Activated T-cell treated with anti-CD3 and anti-CD28 coated beads for 24 hours (primary cell): ENCODE results near the gene SHLD3.
"Not testable (repeated sequence)": the region's sequence is repeated elsewhere in the genome, so short reads cannot be mapped to it uniquely, and the experiment has no call there.

ENCODE experiments used
- DNase-seq: peaks from one replicate; pipeline ENCODE4 v3.0.0-alpha.2; 2020; ENCODE audit warnings: low read depth

Gene SHLD3, protein sequence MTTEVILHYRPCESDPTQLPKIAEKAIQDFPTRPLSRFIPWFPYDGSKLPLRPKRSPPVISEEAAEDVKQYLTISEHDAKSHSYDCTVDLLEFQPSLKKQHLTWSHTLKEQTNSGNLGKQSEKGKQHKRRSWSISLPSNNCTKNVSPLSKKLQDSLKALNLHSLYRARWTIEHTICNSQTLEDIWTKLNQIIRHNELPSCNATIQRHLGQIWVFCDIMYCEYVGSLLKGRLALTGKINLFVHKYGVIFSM

GRCh38 chr5:65624571-65625555 lies at the start of gene SHLD3, which contains the start of gene TRAPPC13:
Gene SHLD3 (plus strand): TSS chr5:65625027. CDS start chr5:65629588, 4,561 bp downstream.
Gene TRAPPC13 (plus strand): TSS chr5:65625027. CDS start chr5:65625061, 34 bp downstream.
- DNase-seq, result peak; percentile 76

DNA sequence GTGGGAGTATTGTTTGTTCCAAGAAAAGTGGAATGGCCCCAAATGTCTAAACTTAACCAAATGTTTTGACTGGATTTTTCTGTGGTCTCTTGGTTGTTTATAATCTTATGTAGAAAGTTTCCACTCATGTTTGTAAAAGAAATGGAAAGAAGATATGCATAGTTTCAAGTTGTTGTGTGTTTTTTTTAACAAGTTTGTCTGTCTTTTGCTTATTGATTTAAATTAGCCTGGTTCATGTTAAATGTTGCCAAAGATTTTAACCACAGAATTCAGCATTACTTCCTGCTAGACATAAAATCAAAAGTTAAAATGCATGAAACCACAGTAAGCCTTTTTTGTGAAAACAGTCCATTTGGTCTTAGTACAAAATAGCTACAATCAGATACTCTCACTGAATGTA lies 47.7 kb upstream of the SHLD3 start:
- no peak for DNase-seq

DNA sequence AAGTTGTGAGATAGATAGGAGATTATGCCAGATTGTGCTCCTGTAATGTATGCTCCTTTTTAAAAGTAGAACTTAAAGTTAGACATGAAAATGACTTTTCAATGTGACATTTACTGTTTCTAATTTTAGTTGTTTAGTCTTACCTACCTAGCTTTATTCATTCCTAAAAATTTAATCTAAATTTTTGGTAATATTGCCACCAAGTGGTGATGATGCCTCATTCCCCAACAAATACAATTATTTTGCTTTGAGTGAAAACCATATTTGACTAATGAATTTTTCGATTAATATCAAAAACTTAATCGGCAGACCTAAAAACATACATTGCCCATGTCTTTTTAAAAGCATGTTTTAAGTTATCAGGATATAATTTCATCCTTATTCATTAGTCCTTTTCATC lies 36.1 kb upstream of the SHLD3 start:
- no peak for DNase-seq

DNA sequence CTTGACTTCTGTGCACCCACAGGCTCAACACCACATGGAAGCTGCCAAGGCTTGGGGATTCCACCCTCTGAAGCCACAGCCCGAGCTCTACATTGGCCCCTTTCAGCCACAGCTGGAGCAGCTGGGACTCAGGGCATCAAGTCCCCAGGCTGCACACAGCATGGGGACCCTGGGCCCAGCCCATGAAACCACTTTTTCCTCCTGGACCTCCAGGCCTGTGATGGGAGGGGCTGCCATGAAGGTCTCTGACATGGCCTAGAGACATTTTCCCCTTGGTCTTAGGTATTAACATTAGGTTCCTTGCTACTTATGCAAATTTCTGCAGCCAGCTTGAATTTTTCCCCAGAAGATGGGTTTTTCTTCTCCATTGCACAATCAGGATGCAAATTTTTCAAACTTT lies 23.1 kb upstream of the SHLD3 start:
- not testable (repeated sequence) for DNase-seq

DNA sequence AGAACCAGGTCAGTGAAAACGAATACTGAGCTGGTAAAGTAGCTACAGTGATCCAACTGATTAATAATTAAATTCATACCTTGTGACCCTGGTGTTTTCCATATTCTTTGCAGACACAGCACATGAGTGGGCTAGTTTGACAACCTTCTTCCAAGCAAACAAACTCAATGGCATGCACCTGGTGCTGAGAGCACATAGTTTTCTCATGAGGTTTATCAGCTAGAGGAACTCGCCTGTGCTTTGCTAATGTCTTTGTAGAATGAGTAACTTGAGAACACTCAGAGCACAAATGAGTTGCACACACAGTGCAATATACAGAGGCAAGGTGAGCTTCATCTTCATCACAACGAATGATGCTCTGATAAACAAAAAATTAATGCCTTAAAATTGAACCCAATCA lies 13.3 kb upstream of the SHLD3 start:
- no peak for DNase-seq

- no peak for DNase-seq
Observed at GRCh38 chr5:65612298-65612907, 12.4 kb upstream of the SHLD3 start.

- DNase-seq, result no peak
Observed at GRCh38 chr5:65620021-65620420, 4.8 kb upstream of the SHLD3 start.

DNA sequence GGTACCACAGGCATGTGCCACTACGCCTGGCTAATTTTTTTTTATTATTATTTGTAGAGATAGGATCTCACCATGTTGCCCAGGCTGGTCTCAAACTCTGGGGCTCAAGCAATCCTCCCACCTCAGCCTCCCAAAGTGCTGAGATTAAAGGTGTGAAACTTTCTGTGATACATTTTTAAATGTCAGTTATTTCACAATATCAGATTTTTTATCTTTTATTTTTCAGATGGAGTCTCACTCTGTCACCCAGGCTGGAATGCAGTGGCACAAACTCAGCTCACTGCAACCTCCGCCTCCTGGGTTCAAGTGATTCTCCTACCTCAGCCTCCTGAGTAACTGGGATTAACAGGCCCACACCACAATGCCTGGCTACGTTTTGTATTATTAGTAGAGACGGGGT lies 2.9 kb upstream of the SHLD3 start:
- not testable (repeated sequence) for DNase-seq

GRCh38 chr5:65623482-65623881 lies 1.3 kb upstream of the SHLD3 start:
- no peak for DNase-seq

DNA sequence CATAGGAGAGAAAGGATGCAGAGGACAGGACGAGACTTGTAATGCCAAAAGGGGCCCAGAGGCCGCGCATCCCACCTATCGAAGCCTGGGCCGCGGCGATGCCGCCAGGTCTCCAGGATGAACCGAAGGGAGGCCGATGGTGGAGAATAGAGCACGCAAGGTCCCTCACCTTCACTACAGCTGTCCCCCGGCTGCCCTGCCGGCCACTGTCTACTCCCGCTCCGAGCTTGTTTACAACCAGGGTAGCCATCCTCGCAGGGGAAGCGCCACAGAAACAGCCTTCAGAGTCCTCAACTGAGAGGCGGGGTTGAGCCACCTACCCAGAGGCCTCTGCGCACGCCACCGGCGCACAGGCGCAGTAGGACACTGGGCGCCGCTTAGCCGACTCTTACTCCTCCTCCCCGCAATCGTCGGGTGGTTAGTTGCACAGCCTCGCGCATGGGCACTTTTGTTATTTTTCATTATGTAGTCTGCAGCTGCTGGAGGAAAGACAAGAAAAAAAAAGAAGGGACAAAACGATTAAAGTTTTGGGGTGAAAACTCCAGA lies 729 bp upstream of the SHLD3 start, which contains the start of gene TRIM23:
TRIM23 (minus strand) TSS at position 309 of the 546 bp plus-strand sequence; CDS start at position 250, 59 bp downstream.
- DNase-seq, result peak; percentile 90

- no peak for DNase-seq
Observed at GRCh38 chr5:65625743-65626142, 916 bp downstream of the SHLD3 start.

DNA sequence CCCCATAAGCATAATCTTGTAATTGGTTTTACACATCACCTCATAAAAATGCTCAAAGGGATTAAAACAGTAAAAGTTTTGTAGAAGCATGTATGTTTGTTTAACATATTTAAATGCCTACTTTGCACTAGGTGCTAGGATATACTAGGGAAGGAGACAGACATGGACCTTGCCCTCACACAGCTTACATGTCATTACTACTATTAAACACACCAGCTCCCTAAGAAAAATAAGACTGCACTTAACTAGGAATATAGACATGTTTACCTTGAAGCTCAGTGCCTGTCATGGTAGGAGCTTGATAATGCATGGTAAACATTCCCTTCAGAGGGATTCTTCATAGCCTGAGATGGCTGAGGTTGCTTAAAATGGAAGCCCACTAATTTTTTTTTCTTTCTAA lies 6.2 kb downstream of the SHLD3 start:
- DNase-seq, result no peak

DNA sequence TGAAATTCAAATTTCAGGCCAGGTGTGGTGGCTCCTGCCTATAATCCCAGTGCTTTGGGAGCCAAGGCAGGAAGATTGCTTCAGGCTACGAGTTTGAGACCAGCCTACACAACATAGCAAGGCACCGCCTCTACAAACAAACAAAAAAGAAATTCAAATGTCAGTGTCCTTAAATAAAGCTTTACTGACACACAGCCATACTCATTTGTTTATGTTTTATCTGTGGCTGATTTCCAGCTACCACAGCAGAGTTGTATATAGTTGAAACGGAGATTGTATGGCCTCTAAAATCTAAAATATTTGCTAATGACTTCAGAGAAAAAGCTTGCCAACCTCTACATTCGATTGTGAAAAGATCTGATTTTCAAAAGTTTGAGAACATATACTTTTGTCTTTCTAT lies 15.4 kb downstream of the SHLD3 start:
- DNase-seq, result no peak

- no peak for DNase-seq
Observed at GRCh38 chr5:65646938-65647337, 22.1 kb downstream of the SHLD3 start.

GRCh38 chr5:65647941-65648340 lies 23.1 kb downstream of the SHLD3 start:
- no peak for DNase-seq

DNA sequence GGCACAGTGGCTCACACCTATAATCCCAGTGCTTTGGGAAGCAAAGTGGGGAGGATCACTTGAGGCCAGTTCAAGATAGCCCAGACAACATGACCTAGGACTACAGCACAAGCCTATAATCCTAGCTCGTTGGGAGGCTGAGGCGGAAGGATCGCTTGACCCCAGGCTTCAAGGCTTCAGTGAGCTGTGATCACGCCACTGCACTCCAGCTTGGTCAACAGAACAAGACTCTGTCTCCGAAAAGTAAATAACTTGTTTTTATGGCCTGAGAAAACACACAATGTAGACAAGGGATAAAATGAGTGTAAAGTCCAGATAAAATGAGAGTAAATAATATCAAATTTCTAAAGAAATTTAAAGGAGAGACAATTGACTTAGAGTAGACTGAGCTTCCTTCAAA lies 26.3 kb downstream of the SHLD3 start:
- no peak for DNase-seq

GRCh38 chr5:65654713-65655112 lies 29.9 kb downstream of the SHLD3 start:
- DNase-seq, result no peak

- DNase-seq, result no peak
Observed at GRCh38 chr5:65663804-65664521, 39.1 kb downstream of the SHLD3 start.

DNA sequence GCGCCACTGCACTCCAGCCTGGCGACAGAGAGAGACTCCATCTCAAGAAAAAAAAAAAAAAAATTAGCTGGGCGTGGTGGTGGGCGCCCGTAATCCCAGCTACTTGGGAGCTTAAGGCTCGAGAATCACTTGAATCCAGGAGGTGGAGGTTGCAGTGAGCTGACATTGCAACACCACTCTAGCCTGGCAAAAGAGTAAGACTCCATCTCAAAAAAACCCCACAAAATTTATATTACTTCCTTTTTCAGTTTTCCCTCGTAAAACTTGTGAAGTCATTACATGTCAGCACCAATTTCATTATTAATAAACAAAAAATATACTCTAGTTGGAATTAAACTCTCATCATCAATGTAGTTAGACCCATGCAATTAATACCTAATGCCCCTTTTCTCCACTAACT lies 43.9 kb downstream of the SHLD3 start:
- no peak for DNase-seq

DNA sequence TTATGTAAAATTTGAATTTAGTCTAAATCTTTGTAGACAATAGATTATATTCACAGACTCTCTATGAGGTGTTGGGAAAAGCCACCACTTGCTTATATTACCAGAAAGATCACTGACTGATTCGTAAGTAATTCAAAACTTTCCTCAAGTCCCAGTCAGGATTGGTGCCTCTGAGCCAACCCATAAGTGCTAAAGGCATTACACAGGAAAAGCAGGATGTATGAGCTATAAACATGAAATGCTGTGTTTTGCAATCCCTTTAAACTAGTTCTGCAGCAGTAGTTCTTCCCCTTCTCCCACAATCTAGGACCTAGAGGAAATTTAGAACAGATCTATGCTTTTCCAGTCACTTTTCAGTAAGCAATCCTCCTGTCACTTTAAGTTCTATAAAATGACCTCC lies 48.0 kb downstream of the SHLD3 start:
- DNase-seq, result no peak

- no peak for DNase-seq
Observed at GRCh38 chr5:65674749-65675148, 49.9 kb downstream of the SHLD3 start.

DNA sequence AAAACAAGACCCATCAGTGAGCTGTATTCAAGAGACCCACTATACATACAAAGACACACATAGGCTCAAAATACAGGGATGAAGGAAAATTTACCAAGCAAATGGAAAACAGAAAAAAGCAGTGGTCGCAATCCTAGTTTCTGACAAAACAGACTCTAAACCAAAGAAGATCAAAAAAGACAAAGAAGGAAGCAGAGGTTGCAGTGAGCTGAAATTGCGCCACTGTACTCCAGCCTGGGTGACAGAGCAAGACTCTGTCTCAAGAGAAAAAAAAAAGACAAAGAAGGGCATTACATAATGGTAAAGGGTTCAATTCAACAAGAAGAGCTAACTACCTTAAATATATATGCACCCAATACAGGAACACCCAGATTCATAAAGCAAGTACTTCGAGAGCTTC lies 51.2 kb downstream of the SHLD3 start:
- not testable (repeated sequence) for DNase-seq
